Smooth muscle cell of the brain vasculature (primary cell): Measurements from ENCODE around the gene COL4A1.

ENCODE experiments used
- DNase-seq: peaks from one replicate; pipeline ENCODE4 v3.0.0-alpha.2; 2012; ENCODE audit warnings: low read depth, low spot score

Gene COL4A1

DNA sequence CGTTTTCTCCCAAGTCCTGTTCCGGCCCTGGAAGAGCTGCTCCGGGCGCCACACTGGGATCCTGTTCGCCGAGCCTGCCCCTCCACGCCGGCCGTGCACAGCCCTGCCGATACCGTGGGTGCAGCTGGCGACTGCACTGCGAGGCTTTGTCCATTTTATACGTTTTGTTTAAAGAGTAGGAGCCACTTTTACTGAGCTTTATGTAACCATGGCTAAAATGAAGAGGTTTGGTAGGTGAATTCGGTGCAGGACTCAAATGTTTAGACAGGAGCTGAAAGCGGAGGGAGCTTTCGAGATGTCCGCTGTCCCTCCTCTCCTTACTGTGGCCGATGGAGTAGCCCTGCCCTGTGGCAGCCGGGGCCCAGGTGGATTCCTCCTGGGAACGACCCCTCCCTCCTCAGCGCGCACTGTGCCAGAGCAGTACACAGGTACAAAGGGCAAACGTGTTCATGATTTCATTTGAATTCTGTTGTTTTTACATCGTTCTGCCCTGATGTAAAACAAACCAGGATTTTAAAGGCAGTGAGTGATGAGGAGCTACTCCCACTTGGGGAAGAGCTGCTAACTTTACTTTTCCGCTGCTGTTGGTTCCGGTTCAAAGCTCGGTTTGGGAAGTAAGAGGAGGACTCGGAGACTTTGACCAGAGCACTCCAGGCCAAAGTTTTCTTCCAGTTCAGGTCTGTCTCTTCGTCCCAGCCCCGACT is 1.9 kb upstream of the COL4A1 start:
- DNase-seq, result no peak

DNA sequence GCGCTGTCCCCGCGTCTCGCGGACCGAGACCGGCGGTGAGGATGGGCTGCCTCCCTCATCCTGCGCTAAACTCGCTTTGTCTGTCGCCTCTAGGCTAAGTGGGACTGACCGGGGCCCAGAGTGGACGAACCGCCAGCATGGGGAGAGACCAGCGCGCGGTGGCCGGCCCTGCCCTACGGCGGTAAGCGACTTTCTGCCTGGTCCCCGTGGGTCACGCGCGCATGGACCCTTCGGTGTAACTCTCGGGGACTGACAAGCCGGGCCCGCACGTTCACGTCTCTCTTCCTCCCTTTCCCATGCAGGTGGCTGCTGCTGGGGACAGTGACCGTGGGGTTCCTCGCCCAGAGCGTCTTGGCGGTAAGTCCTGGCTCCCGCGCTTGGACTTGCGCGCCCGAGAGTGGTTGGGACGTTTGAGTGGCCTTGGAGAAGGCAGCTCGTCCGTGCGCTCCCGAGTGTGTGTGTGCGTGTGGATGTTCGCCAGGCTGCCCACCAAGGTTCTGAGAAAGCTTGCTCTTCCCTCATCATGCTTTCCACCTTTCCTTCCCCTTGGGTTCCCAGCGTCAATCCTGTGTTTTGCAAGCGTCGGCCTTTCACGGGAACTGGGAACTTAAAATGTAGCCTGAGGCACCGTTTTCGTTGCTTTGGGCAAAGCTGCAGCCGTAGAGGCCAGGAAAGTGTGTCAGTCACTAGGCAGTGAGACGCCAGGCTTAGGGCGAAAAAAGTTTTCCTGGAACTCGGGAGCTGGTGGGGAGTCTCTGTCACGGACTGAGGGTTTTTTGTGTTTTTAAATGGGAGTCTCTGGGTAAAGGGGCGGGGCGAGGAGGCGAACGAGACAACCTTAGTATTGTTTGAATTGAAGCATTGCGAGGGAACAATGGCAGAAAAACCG is 1.1 kb upstream of the COL4A1 start:
- DNase-seq, result no peak

GRCh38 chr13:110306340-110306959 is 507 bp downstream of the COL4A1 start:
- DNase-seq, result no peak

GRCh38 chr13:110305949-110306339 is 1.0 kb downstream of the COL4A1 start:
- DNase-seq, result no peak

DNA sequence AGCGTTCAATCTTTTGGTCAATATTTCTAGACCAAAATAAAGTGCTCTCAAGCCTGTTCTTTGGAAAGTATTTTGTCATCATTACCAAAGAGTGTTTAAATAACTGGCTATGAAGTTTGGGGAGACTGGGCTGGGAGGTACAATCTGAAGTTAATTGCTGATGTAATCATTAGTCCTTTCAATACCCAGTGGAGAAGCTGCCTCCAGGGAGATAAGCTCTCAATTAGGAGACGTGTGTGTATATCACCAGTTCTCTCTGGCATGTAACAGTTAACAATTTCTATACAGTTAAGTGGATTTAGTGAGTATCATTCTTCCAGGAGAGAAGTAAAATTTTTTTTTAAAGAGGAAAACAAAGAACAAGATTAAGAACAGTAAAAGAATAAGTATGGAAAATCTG is 1.4 kb downstream of the COL4A1 start:
- DNase-seq, result no peak

DNA sequence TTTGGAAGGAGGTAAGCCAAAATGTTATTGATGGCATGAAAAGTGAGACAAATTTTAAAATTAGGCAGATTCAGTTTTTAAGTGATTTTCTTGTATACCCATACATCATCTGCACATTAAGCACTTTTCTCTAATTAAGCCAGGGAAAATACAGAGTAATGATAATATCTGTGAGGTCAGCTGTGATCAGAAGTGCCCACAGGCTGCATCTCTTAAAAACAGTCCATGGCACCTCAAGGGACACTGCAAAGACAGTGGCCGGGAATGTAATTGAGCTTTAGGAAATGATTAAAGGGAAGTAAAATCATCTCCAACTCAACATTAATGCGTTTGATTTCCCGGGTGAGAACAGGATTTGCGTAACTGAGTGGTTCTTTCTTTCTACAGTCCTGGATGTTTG is 2.0 kb downstream of the COL4A1 start:
- DNase-seq, result no peak

GRCh38 chr13:110304256-110304655 is 2.7 kb downstream of the COL4A1 start:
- DNase-seq, result no peak

DNA sequence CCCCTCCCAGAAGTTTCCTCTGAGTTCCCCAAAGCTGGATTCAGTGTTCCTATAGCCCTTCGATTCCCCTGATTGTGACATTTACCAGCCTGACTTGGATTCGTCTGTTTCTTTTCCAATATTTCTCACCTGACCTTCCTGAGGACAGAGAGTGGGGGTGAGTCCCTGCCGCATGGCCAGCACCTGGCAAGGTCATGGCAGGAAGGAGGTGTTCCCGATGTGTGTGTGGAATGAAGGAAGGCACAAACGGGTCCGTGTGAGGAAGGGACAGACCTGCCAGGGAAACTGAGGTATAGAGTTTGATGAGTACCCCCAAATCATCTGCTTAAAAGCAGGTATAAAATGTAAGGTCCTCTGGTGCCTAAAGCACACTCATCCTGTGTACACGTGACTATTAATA is 3.3 kb downstream of the COL4A1 start:
- DNase-seq, result no peak

- no peak for DNase-seq
Measured at GRCh38 chr13:110302997-110303396, 4.0 kb downstream of the COL4A1 start.

DNA sequence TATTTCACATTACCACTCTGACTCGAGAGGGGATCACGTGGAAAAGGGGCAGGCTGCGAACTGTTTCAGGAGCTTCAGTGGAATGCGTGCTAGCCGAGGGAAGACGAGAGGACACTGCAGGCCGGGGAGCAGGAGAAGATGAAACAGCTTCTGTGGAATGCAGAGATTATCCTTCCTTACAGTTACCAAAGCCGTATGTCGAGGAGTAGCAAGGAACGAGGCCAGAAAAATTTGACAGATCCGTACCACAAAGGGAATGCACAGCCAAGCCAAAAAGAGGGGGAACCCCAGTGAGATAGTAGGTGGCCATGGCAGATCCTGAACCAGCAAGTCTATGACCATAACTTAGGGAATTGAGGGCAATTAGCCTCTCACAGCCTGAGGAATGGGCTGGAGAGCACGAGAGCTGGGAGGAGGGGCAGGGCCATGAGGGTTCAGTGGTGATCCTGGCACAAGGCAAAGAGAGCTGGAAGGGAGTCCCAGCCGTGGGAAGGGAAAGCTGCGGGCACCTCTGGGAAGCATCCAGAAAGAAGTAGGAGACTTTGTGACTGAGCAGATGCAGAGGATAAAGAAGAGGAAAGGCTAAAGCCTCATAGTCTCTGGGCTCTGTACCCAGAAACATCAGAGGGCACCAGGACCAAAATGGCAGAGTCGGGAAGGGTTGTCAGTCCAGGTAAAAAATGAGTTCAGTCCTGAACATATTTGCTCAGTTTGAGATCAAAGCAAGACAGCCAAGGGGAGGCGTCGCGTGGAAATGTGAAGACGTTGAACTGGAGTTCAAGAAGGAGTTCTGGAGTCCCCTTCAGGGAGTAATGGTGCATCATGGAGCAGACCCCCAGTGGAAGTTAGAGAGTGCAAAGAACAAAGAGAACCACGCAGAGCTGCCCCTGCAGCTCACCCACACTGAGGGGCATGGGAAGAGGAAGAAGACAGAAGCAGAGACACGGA is 5.1 kb downstream of the COL4A1 start:
- no peak for DNase-seq

DNA sequence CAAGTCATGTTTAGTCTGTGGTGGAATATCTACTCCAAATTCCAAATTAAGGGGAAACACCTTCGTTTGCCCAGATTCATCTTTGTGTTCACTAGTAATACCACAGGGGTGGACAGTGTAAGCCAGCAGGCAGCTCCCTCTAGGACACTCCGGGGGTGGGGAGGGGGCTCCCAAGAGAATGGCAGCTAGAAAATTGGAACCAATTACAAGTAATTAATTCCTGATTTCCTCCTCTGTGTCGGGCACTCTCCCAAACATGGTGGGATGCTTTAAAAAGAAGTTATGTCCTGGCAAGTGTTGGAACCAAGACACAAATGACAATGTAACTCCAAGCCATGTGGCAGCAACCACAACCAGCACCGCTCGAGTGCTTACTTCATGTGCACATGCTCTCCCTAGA is 5.9 kb downstream of the COL4A1 start:
- no peak for DNase-seq

DNA sequence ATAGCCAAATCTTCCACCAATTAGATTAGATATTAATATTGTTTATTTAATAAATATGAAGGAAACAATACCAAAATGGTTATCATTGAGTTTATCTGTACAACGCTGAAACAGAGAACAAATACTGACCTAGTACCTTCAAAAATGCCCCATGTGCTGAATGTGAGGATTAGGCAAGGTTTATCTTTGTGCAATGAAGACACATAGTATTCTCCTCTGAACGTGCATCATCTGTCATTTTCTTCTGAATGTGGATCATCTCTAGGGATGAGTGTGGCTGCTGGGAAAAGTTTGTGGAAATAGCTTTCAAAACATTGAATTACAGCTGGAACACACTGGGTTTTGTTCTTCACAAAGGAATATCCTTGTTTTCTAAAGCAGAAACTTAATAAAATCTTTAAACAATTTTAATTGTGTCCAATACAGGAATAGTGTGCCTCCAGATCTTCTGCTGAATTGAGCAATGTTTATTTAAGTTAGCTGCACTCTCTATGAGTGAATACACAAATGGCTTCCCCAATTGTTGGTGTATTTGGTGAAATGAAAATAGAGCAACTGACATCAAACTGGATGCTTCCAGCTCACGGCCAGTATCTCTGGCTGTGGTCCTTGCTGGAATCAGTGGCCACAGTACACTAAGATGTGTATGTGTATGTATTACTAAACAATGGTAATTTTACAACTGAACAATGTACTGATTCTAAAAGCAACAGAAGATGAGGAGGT is 6.7 kb downstream of the COL4A1 start:
- DNase-seq, result no peak

- no peak for DNase-seq
Measured at GRCh38 chr13:110299283-110299840, 7.6 kb downstream of the COL4A1 start.

DNA sequence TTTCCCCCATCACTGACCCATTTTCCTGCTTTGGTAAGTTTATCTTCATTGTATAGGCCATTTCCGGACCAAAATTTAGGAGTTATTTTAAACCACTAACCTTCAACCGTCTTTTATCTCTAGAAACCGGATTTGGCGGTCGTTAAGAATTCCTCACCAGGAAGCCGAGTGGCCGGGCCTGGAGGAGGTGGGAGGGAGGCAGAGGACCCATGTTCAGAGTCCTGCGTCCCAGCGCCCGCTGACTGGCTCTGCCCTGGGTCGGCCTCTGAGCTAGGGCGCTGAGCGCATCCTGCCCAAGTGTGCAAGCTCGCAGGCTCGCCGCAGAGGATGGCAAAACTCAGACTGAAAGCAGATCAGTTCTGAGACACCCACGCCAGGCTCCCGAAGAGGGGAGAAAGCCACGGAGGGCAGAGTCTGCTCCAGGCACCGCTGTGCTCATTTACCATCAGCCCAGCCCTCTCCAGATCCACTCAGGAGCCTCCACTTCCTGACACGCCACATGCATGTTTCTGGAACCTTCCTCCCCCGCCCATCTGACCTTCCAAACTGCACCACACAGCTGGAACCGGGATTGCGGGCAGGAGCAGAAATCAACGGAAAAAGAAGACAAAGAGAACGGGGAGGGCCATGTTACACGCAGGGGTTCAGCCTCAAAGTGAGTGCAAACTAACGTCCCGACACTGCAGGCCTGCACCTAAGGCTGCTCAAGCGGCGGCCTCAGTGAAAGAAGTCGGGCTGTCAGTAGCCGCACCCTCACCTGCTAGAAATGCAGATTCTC is 8.3 kb downstream of the COL4A1 start:
- no peak for DNase-seq

GRCh38 chr13:110297766-110298504 is 9.0 kb downstream of the COL4A1 start:
- no peak for DNase-seq

GRCh38 chr13:110297011-110297410 is 9.9 kb downstream of the COL4A1 start:
- DNase-seq, result no peak

- DNase-seq, result no peak
Measured at GRCh38 chr13:110294622-110295021, 12.3 kb downstream of the COL4A1 start.

GRCh38 chr13:110294146-110294545 is 12.8 kb downstream of the COL4A1 start:
- no peak for DNase-seq

DNA sequence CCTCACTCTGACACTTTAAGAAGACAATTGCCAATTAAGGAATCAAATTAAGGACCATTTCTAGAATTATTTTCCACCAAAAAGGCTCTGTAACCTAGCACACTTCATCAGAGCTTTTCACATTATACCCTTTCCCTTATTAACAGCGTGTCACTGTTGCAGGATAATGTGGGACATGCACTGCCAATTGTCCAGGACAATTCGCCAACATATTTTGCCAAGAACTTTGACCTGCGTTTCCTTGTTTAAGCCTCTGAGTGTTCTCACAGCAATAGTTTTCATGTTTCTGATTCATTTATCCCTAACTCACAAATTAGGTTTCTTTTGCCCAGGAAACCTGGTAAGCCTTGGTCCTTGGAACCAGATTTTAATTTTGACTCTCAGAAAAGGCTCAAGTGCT is 13.3 kb downstream of the COL4A1 start:
- no peak for DNase-seq
